ENCODE data around the gene KRTAP9-3. TPM values are rescaled to one million over a fixed set of nuclear protein-coding genes. Genes with fewer than 3 reads are reported as not detected.

KRTAP9-3 gene, protein sequence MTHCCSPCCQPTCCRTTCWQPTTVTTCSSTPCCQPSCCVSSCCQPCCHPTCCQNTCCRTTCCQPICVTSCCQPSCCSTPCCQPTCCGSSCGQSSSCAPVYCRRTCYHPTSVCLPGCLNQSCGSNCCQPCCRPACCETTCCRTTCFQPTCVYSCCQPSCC
- not detected in 5 replicates for total RNA-seq (2022; extraction: Qiagen RNA extraction; ENCODE audit: low read depth)

DNA sequence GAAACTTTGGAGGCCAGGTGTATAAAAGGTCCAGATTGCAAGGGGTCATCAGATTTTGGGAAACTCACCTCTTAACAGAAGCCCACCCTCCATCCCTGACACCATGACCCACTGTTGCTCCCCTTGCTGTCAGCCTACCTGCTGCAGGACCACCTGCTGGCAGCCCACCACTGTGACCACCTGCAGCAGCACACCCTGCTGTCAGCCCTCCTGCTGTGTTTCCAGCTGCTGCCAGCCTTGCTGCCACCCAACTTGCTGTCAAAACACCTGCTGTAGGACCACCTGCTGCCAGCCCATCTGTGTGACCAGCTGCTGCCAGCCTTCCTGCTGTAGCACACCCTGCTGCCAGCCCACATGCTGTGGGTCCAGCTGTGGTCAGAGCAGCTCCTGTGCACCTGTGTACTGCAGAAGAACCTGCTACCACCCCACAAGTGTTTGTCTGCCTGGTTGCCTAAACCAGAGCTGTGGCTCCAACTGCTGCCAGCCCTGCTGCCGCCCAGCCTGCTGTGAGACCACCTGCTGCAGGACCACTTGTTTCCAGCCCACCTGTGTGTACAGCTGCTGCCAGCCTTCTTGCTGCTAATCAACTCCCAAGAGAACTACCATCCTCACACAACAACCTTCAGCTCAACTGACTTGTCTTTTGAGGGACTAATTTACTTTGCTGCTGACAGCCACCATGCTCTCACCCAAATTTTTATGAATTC, at the start of gene KRTAP9-3:
Gene KRTAP9-3, plus strand, starts transcription at position 51 of the 707 bp plus-strand sequence. Its CDS starts 53 bp downstream, at position 104.

GRCh38 chr17:41184480-41184961, 47.7 kb upstream of the KRTAP9-3 start, which contains the start of gene KRTAP4-1:
KRTAP4-1 (minus strand) TSS chr17:41184911; CDS start chr17:41184854, 57 bp downstream.

GRCh38 chr17:41189837-41190318, 42.4 kb upstream of the KRTAP9-3 start, which contains the start of gene KRTAP9-1:
KRTAP9-1 (plus strand) TSS chr17:41189887; CDS start chr17:41189887, 0 bp downstream.

DNA sequence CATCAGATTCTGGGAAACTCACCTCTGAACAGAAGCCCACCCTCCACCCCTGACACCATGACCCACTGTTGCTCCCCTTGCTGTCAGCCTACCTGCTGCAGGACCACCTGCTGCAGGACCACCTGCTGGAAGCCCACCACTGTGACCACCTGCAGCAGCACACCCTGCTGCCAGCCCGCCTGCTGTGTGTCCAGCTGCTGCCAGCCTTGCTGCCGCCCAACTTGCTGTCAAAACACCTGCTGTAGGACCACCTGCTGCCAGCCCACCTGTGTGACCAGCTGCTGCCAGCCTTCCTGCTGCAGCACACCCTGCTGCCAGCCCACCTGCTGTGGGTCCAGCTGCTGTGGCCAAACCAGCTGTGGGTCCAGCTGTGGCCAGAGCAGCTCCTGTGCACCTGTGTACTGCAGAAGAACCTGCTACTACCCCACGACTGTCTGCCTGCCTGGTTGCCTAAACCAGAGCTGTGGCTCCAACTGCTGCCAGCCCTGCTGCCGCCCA, 5.6 kb upstream of the KRTAP9-3 start, which contains the start of gene KRTAP9-2:
Gene KRTAP9-2, plus strand, starts transcription at position 51 of the 498 bp plus-strand sequence. Its CDS starts 7 bp downstream, at position 58.

DNA sequence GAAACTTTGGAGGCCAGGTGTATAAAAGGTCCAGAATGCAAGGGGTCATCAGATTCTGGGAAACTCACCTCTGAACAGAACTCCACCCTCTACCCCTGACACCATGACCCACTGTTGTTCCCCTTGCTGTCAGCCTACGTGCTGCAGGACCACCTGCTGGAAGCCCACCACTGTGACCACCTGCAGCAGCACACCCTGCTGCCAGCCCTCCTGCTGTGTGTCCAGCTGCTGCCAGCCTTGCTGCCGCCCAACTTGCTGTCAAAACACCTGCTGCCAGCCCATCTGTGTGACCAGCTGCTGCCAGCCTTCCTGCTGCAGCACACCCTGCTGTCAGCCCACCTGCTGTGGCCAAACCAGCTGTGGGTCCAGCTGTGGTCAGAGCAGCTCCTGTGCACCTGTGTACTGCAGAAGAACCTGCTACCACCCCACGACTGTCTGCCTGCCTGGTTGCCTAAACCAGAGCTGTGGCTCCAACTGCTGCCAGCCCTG, 5.7 kb downstream of the KRTAP9-3 start, which contains the start of gene KRTAP9-8:
Gene KRTAP9-8, plus strand, starts transcription at position 51 of the 489 bp plus-strand sequence. Its CDS starts 53 bp downstream, at position 104.

DNA sequence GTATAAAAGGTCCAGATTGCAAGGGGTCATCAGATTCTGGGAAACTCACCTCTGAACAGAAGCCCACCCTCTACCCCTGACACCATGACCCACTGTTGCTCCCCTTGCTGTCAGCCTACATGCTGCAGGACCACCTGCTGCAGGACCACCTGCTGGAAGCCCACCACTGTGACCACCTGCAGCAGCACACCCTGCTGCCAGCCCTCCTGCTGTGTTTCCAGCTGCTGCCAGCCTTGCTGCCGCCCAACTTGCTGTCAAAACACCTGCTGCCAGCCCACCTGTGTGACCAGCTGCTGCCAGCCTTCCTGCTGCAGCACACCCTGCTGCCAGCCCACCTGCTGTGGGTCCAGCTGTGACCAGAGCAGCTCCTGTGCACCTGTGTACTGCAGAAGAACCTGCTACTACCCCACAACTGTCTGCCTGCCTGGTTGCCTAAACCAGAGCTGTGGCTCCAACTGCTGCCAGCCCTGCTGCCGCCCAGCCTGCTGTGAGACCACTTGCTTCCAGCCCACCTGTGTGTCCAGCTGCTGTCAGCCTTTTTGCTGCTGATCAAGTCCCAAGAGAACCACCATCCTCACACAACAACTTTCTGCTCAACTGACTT, 17.5 kb downstream of the KRTAP9-3 start, which contains the start of gene KRTAP9-4:
Gene KRTAP9-4, plus strand, starts transcription at position 51 of the 604 bp plus-strand sequence. Its CDS starts 34 bp downstream, at position 85.

DNA sequence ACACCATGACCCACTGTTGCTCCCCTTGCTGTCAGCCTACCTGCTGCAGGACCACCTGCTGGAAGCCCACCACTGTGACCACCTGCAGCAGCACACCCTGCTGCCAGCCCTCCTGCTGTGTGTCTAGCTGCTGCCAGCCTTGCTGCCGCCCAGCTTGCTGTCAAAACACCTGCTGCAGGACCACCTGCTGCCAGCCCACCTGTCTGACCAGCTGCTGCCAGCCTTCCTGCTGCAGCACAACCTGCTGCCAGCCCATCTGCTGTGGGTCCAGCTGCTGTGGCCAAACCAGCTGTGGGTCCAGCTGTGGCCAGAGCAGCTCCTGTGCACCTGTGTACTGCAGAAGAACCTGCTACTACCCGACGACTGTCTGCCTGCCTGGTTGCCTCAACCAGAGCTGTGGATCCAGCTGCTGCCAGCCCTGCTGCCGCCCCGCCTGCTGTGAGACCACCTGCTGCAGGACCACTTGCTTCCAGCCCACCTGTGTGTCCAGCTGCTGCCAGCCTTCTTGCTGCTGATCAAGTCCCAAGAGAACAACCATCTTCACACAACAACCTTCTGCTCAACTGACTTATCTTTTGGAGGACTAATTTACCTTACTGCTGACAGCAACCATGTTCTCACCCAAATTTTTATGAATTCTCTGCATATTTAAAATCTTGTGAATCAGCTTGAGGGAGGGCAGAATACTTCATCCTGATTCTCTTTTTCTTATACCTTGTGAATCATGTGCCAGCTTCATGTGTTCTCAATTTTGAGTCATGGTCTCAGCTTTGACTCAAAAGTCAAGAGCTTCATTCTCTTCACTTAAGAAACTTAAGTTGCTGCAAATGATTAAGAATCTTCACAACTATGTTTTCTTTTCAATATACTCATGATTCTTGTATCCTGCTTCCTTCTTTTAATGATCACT, 23.4 kb downstream of the KRTAP9-3 start, which contains the start of gene KRTAP9-9:
Gene KRTAP9-9, plus strand, starts transcription at position 4 of the 910 bp plus-strand sequence.

DNA sequence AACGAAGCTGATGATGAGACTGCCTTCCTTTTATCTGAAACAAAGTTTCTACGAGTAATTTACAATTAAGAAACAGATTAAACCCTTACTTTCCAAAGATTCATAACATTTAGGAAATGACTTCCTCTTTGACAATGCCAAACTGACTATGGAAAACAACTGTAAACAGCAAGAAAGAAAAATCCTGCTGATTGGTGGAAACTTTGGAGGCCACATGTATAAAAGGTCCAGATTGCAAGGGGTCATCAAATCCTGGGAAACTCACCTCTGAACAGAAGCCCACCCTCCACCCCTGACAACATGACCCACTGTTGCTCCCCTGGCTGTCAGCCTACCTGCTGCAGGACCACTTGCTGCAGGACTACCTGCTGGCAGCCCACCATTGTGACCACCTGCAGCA, 32.8 kb downstream of the KRTAP9-3 start, which contains the start of gene KRTAP9-6:
Gene KRTAP9-6, plus strand, starts transcription at position 301 of the 400 bp plus-strand sequence. Its CDS starts 0 bp downstream, at position 301.

DNA sequence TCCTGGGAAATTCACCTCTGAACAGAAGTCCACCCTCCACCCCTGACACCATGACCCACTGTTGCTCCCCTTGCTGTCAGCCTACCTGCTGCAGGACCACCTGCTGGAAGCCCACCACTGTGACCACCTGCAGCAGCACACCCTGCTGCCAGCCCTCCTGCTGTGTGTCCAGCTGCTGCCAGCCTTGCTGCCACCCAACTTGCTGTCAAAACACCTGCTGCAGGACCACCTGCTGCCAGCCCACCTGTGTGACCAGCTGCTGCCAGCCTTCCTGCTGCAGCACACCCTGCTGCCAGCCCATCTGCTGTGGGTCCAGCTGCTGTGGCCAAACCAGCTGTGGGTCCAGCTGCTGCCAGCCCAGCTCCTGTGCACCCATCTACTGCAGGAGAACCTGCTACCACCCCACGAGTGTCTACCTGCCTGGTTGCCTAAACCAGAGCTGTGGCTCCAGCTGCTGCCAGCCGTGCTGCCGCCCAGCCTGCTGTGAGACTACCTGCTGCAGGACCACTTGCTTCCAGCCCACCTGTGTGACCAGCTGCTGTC, 43.5 kb downstream of the KRTAP9-3 start, which contains the start of gene KRTAP9-7:
Gene KRTAP9-7, plus strand, starts transcription at position 51 of the 543 bp plus-strand sequence. Its CDS starts 0 bp downstream, at position 51.

Other genes with a start within 250 kb of the KRTAP9-3 start
- gene KRT40, start 248.1 kb upstream of the KRTAP9-3 start, total RNA-seq (2022; extraction: Qiagen RNA extraction; ENCODE audit: low read depth), result not detected in 5 replicates
- gene KRTAP3-3, start 238.3 kb upstream of the KRTAP9-3 start, total RNA-seq (2022; extraction: Qiagen RNA extraction; ENCODE audit: low read depth), result not detected in 5 replicates
- gene KRTAP3-2, start 232.5 kb upstream of the KRTAP9-3 start, total RNA-seq (2022; extraction: Qiagen RNA extraction; ENCODE audit: low read depth), result 0.26 to 0.35 TPM (median 0.34 TPM) in 3 of 5 replicates, not detected in the others
- gene KRTAP3-1, start 223.3 kb upstream of the KRTAP9-3 start, total RNA-seq (2022; extraction: Qiagen RNA extraction; ENCODE audit: low read depth), result not detected in 5 replicates
- 0.08 TPM in 1 of 5 replicates, not detected in the others for gene KRTAP1-5, start 205.2 kb upstream of the KRTAP9-3 start, total RNA-seq (2022; extraction: Qiagen RNA extraction; ENCODE audit: low read depth)
- gene KRTAP1-4, start 202.3 kb upstream of the KRTAP9-3 start, total RNA-seq (2022; extraction: Qiagen RNA extraction; ENCODE audit: low read depth), result not detected in 5 replicates
- not detected in 5 replicates for gene KRTAP1-3, start 197.6 kb upstream of the KRTAP9-3 start, total RNA-seq (2022; extraction: Qiagen RNA extraction; ENCODE audit: low read depth)
- not detected in 5 replicates for gene KRTAP1-1, start 191.0 kb upstream of the KRTAP9-3 start, total RNA-seq (2022; extraction: Qiagen RNA extraction; ENCODE audit: low read depth)
- not detected in 5 replicates for gene KRTAP2-1, start 185.1 kb upstream of the KRTAP9-3 start, total RNA-seq (2022; extraction: Qiagen RNA extraction; ENCODE audit: low read depth)
- not detected in 5 replicates for gene KRTAP2-2, start 177.2 kb upstream of the KRTAP9-3 start, total RNA-seq (2022; extraction: Qiagen RNA extraction; ENCODE audit: low read depth)
- gene KRTAP2-3, start 172.3 kb upstream of the KRTAP9-3 start, total RNA-seq (2022; extraction: Qiagen RNA extraction; ENCODE audit: low read depth), result 0.12 to 0.13 TPM in 2 of 5 replicates, not detected in the others
- gene KRTAP2-4, start 166.6 kb upstream of the KRTAP9-3 start, total RNA-seq (2022; extraction: Qiagen RNA extraction; ENCODE audit: low read depth), result not detected in 5 replicates
- gene KRTAP4-7, start 148.3 kb upstream of the KRTAP9-3 start, total RNA-seq (2022; extraction: Qiagen RNA extraction; ENCODE audit: low read depth), result not detected in 5 replicates
- gene KRTAP4-8, start 134.3 kb upstream of the KRTAP9-3 start, total RNA-seq (2022; extraction: Qiagen RNA extraction; ENCODE audit: low read depth), result not detected in 5 replicates
- not detected in 5 replicates for gene KRTAP4-16, start 130.2 kb upstream of the KRTAP9-3 start, total RNA-seq (2022; extraction: Qiagen RNA extraction; ENCODE audit: low read depth)
- gene KRTAP4-9, start 127.1 kb upstream of the KRTAP9-3 start, total RNA-seq (2022; extraction: Qiagen RNA extraction; ENCODE audit: low read depth), result 0.20 TPM in 1 of 5 replicates, not detected in the others
- not detected in 5 replicates for gene KRTAP4-11, start 114.1 kb upstream of the KRTAP9-3 start, total RNA-seq (2022; extraction: Qiagen RNA extraction; ENCODE audit: low read depth)
- gene KRTAP4-12, start 108.3 kb upstream of the KRTAP9-3 start, total RNA-seq (2022; extraction: Qiagen RNA extraction; ENCODE audit: low read depth), result not detected in 5 replicates
- not detected in 5 replicates for gene KRTAP4-6, start 91.9 kb upstream of the KRTAP9-3 start, total RNA-seq (2022; extraction: Qiagen RNA extraction; ENCODE audit: low read depth)
- not detected in 5 replicates for gene KRTAP4-5, start 82.6 kb upstream of the KRTAP9-3 start, total RNA-seq (2022; extraction: Qiagen RNA extraction; ENCODE audit: low read depth)
- gene KRTAP4-4, start 71.7 kb upstream of the KRTAP9-3 start, total RNA-seq (2022; extraction: Qiagen RNA extraction; ENCODE audit: low read depth), result not detected in 5 replicates
- not detected in 5 replicates for gene KRTAP4-3, start 64.2 kb upstream of the KRTAP9-3 start, total RNA-seq (2022; extraction: Qiagen RNA extraction; ENCODE audit: low read depth)
- gene KRTAP4-2, start 54.2 kb upstream of the KRTAP9-3 start, total RNA-seq (2022; extraction: Qiagen RNA extraction; ENCODE audit: low read depth), result not detected in 5 replicates
- gene KRTAP4-1, start 47.5 kb upstream of the KRTAP9-3 start, total RNA-seq (2022; extraction: Qiagen RNA extraction; ENCODE audit: low read depth), result 0.15 to 0.30 TPM (median 0.20 TPM) in 4 of 5 replicates, not detected in the other
- gene KRTAP9-1, start 42.6 kb upstream of the KRTAP9-3 start, total RNA-seq (2022; extraction: Qiagen RNA extraction; ENCODE audit: low read depth), result not detected in 5 replicates
- gene KRTAP9-2, start 5.8 kb upstream of the KRTAP9-3 start, total RNA-seq (2022; extraction: Qiagen RNA extraction; ENCODE audit: low read depth), result not detected in 5 replicates
- not detected in 5 replicates for gene KRTAP9-8, start 5.5 kb downstream of the KRTAP9-3 start, total RNA-seq (2022; extraction: Qiagen RNA extraction; ENCODE audit: low read depth)
- not detected in 5 replicates for gene KRTAP9-4, start 17.2 kb downstream of the KRTAP9-3 start, total RNA-seq (2022; extraction: Qiagen RNA extraction; ENCODE audit: low read depth)
- gene KRTAP9-9, start 22.9 kb downstream of the KRTAP9-3 start, total RNA-seq (2022; extraction: Qiagen RNA extraction; ENCODE audit: low read depth), result not detected in 5 replicates
- gene KRTAP9-6, start 32.9 kb downstream of the KRTAP9-3 start, total RNA-seq (2022; extraction: Qiagen RNA extraction; ENCODE audit: low read depth), result not detected in 5 replicates
- gene KRTAP9-7, start 43.2 kb downstream of the KRTAP9-3 start, total RNA-seq (2022; extraction: Qiagen RNA extraction; ENCODE audit: low read depth), result not detected in 5 replicates
- gene KRTAP29-1, start 70.4 kb downstream of the KRTAP9-3 start, total RNA-seq (2022; extraction: Qiagen RNA extraction; ENCODE audit: low read depth), result not detected in 5 replicates
- gene KRTAP16-1, start 76.9 kb downstream of the KRTAP9-3 start, total RNA-seq (2022; extraction: Qiagen RNA extraction; ENCODE audit: low read depth), result not detected in 5 replicates
- gene KRTAP17-1, start 83.3 kb downstream of the KRTAP9-3 start, total RNA-seq (2022; extraction: Qiagen RNA extraction; ENCODE audit: low read depth), result not detected in 5 replicates
- gene KRT33A, start 118.4 kb downstream of the KRTAP9-3 start, total RNA-seq (2022; extraction: Qiagen RNA extraction; ENCODE audit: low read depth), result not detected in 5 replicates
- 0.07 to 0.28 TPM (median 0.15 TPM) in 3 of 5 replicates, not detected in the others for gene KRT33B, start 137.4 kb downstream of the KRTAP9-3 start, total RNA-seq (2022; extraction: Qiagen RNA extraction; ENCODE audit: low read depth)
- gene KRT34, start 149.9 kb downstream of the KRTAP9-3 start, total RNA-seq (2022; extraction: Qiagen RNA extraction; ENCODE audit: low read depth), result 0.29 to 0.53 TPM (median 0.49 TPM) in 5 replicates
- gene KRT31, start 165.2 kb downstream of the KRTAP9-3 start, total RNA-seq (2022; extraction: Qiagen RNA extraction; ENCODE audit: low read depth), result not detected in 5 replicates
- gene KRT37, start 192.1 kb downstream of the KRTAP9-3 start, total RNA-seq (2022; extraction: Qiagen RNA extraction; ENCODE audit: low read depth), result not detected in 5 replicates
- not detected in 5 replicates for gene KRT38, start 208.5 kb downstream of the KRTAP9-3 start, total RNA-seq (2022; extraction: Qiagen RNA extraction; ENCODE audit: low read depth)
- gene KRT32, start 234.9 kb downstream of the KRTAP9-3 start, total RNA-seq (2022; extraction: Qiagen RNA extraction; ENCODE audit: low read depth), result not detected in 5 replicates
- gene KRT35, start 248.7 kb downstream of the KRTAP9-3 start, total RNA-seq (2022; extraction: Qiagen RNA extraction; ENCODE audit: low read depth), result not detected in 5 replicates

Measured in A549 treated with DMSO at 1 μM for 4 hours (cell line).